Thoracic aorta (tissue), 2 donors: ENCODE results near the gene HDAC9. TPM values are rescaled to one million over a fixed set of nuclear protein-coding genes. Genes with fewer than 3 reads are reported as not detected.

Experiments used
- ATAC-seq: fragments of 150-250 bp; one replicate; pipeline ENCODE4 v1.8.0; 2017; ENCODE audit warnings: low read depth; ENCODE audit not compliant: insufficient number of reproducible peaks, low FRiP score
- DNase-seq: peaks from one replicate; pipeline ENCODE4 v3.0.0-alpha.2; 2020; ENCODE audit warnings: low spot score
- H3K27ac ChIP-seq, 2 donors: fragments of 200-600 bp; sonication (generic); 1 replicate in 1 of 2; 2 replicates in 1 of 2; pipeline ENCODE4 v1.5.1; 2016; ENCODE audit warnings: mild to moderate bottlenecking in 2 of 2, moderate library complexity in 2 of 2
- H3K27me3 ChIP-seq: fragments of 200-600 bp; sonication (generic); replicated peaks from 2 replicates; pipeline ENCODE4 v1.6.0; 2016; ENCODE audit warnings: mild to moderate bottlenecking; ENCODE audit not compliant: insufficient read depth
- H3K36me3 ChIP-seq: fragments of 200-600 bp; sonication (generic); one replicate; pipeline ENCODE4 v1.5.1; 2016
- H3K4me1 ChIP-seq, 2 donors: fragments of 200-600 bp; sonication (generic); 1 replicate in 1 of 2; 2 replicates in 1 of 2; pipeline versions ENCODE4 v1.5.1 to v1.6.0; 2016; ENCODE audit warnings: low read depth in 2 of 2, mild to moderate bottlenecking in 1 of 2; ENCODE audit not compliant: control insufficient read depth in 1 of 2
- H3K4me3 ChIP-seq: fragments of 200-600 bp; sonication (generic); 2 replicates; pipeline ENCODE4 v1.5.1; 2016; ENCODE audit warnings: mild to moderate bottlenecking
- H3K9me3 ChIP-seq: fragments of 200-600 bp; sonication (generic); 2 replicates; pipeline ENCODE4 v1.5.1; 2016
- total RNA-seq, 2 donors: library from RNA; depleted of rRNA; stranded (reverse); fragments of >200 nt; gene quantifications; one replicate each; pipeline versions ENCODE4 v1.1.0 to v1.2.3, GENCODE V29; 2016
- TF ChIP-seq, protein P1 (sequence below): fragments of 200-600 bp; sonication (generic); IDR thresholded peaks from one replicate; pipeline ENCODE4 v1.5.1; 2019; ENCODE audit warnings: antibody characterized with exemption

HDAC9 gene
- total RNA-seq, 2 donors from 2014 or later: 64.1 to 81.6 TPM

DNA sequence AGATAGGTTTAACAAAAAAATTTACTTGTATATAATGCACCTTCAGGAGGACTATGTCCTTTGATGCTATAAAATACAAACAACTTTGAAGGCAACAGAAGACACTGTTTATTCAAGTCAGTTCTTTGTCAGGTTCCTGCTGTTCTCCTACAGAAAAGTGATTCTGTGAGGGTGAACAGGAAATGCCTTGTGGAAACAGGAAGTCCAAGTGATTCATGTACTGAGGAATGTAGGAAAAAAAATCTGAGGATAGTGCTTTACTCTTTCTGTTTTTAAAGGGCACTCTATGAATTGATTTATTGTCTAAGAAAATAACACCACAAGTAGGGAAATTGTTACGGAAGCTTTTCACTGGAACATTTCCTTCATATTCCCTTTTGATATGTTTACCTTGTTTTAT lies 171.9 kb downstream of the HDAC9 start:
- no peak for DNase-seq
- peak overlapping the region; percentile 28 for H3K4me3 ChIP-seq

DNA sequence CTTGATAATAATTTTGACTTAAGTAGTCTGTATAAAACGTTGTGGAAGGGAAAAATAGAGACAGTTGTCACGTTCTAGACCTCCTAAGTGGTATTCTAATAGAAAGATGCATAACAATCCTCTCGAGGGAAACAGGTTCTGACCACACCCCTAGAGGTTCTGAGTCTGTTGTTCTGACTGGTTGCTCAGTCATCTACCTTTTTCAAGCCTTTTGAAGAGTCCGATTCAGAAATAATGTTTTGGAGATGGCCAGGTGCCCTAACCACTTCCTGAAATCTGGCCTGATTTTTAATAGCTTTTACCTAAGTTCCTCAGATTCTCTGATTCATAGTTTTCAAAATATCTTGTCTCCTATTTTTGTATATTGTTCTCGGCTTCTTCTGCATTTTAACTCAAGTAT lies 175.6 kb downstream of the HDAC9 start:
- no peaks in the 10 kb centered on the region for H3K36me3 ChIP-seq
- no peaks in the 10 kb centered on the region for H3K27me3 ChIP-seq
- DNase-seq (no peak), ATAC-seq (no peak)
- no peak overlapping the region for H3K4me3 ChIP-seq
- TF ChIP-seq, protein P1, sequence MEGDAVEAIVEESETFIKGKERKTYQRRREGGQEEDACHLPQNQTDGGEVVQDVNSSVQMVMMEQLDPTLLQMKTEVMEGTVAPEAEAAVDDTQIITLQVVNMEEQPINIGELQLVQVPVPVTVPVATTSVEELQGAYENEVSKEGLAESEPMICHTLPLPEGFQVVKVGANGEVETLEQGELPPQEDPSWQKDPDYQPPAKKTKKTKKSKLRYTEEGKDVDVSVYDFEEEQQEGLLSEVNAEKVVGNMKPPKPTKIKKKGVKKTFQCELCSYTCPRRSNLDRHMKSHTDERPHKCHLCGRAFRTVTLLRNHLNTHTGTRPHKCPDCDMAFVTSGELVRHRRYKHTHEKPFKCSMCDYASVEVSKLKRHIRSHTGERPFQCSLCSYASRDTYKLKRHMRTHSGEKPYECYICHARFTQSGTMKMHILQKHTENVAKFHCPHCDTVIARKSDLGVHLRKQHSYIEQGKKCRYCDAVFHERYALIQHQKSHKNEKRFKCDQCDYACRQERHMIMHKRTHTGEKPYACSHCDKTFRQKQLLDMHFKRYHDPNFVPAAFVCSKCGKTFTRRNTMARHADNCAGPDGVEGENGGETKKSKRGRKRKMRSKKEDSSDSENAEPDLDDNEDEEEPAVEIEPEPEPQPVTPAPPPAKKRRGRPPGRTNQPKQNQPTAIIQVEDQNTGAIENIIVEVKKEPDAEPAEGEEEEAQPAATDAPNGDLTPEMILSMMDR: no peak
- H3K4me1 ChIP-seq: peaks cover 0 to 11% of the 10 kb centered on the region in 2 donors
- no peak overlapping the region for H3K27ac ChIP-seq
- H3K9me3 ChIP-seq: no peaks in the 10 kb centered on the region

More for the DNA sequence above, 171.9 kb downstream of the HDAC9 start:
- peaks cover 0 to 11% of the 10 kb centered on the region in 2 donors for H3K4me1 ChIP-seq
- TF ChIP-seq, protein P1: no peak
- ATAC-seq: peak; percentile 55
- H3K36me3 ChIP-seq: no peaks in the 10 kb centered on the region
- H3K27me3 ChIP-seq: no peaks in the 10 kb centered on the region
- H3K27ac ChIP-seq: peak overlapping the region in 1 of 2 donors; percentile 18
- no peaks in the 10 kb centered on the region for H3K9me3 ChIP-seq

DNA sequence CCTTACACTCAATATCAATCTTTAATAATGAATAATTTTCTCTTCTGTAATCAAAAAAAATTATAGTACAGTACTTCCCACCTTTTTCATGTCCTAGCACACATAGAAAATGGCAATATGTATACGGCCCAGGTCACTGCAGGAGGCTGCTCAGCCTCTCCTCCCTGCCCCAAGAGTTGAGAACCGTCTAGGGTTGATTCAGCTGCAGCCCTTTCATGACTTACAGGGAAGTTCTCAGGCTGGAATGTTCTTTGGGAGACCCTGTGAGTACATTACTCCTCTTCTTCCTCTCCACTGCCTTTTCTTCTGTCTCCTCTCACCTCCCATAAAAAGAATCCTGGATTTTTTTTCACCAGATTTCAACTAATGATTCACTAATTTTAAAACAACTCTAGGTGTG lies 180.0 kb downstream of the HDAC9 start:
- no peaks in the 10 kb centered on the region for H3K4me1 ChIP-seq
- no peaks in the 10 kb centered on the region for H3K36me3 ChIP-seq
- DNase-seq (no peak), ATAC-seq (no peak)
- no peak overlapping the region for H3K4me3 ChIP-seq
- H3K27ac ChIP-seq: no peak overlapping the region
- H3K27me3 ChIP-seq: no peaks in the 10 kb centered on the region
- H3K9me3 ChIP-seq: no peaks in the 10 kb centered on the region
- TF ChIP-seq, protein P1: no peak

DNA sequence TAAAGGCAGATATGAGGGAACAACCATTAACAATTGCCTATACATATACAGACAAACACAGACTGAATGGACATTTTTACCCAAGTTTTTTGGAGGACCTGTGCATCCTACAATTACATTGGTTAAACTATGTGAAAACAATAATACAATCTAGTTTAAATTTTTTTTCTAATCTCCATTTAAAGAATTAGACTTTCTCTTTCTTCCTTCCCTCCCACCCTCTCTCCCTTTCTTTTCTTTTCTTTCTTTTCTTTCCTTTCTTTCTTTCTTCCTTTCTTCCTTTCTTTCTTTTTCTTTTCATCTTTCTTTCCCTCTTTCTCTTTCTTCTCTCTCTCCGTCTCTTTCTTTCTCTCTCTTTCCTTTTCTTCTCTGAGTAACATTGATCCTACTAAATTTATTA lies 183.7 kb downstream of the HDAC9 start:
- Histone ChIP-seq H3K4me1 (no peaks in the 10 kb centered on the region), H3K36me3 (no peaks in the 10 kb centered on the region), H3K27ac (no peak overlapping the region), H3K9me3 (no peaks in the 10 kb centered on the region), H3K4me3 (no peak overlapping the region), H3K27me3 (no peaks in the 10 kb centered on the region)
- TF ChIP-seq, protein P1: no peak
- DNase-seq (no peak), ATAC-seq (no peak)

DNA sequence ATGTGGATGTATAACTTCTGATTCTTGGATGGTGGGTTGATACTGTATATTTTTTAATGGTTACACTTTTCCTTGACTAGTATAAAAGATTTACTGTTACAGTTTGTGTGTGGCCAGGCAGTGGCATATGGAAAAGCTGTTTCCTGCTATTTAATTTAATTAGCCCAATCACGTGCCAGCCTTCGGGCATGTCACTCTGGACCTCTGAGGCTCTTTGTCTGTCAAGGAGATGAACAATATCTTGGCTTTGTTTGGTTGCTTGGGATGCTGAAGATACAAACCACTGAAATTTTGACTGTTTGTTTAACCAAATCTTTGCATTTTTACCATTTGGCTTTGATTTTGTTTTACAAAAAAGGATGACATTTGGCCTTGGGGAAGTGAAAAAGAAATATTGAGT lies 185.0 kb downstream of the HDAC9 start:
- H3K27ac ChIP-seq: no peak overlapping the region
- TF ChIP-seq, protein P1: no peak

More for the DNA sequence above, 185.0 kb downstream of the HDAC9 start:
- no peaks in the 10 kb centered on the region for H3K4me1 ChIP-seq
- DNase-seq (no peak), ATAC-seq (no peak)
- H3K36me3 ChIP-seq: no peaks in the 10 kb centered on the region
- H3K27me3 ChIP-seq: no peaks in the 10 kb centered on the region
- no peak overlapping the region for H3K4me3 ChIP-seq
- H3K9me3 ChIP-seq: no peaks in the 10 kb centered on the region
